GM12891 (cell line): Measurements from ENCODE around the gene BCL6B.

Experiments
- PAX5 ChIP-seq: IDR thresholded peaks from 2 replicates; pipeline ENCODE4 v1.6.1; 2011; ENCODE audit warnings: low read length, moderate library complexity, mild to moderate bottlenecking; ENCODE audit not compliant: insufficient read depth, severe bottlenecking
- POLR2A ChIP-seq: IDR thresholded peaks from 2 replicates; pipeline ENCODE4 v1.6.1; 2011; ENCODE audit warnings: low read depth, low read length, control low read depth
- POLR2AphosphoS5 ChIP-seq: IDR thresholded peaks from 2 replicates; pipeline ENCODE4 v1.6.1; 2011; ENCODE audit warnings: low read depth, low read length, control low read depth
- POU2F2 ChIP-seq: IDR thresholded peaks from 2 replicates; pipeline ENCODE4 v1.6.1; 2011; ENCODE audit warnings: low read depth, mild to moderate bottlenecking, control low read depth, low read length, moderate library complexity
- TAF1 ChIP-seq: IDR thresholded peaks from 2 replicates; pipeline ENCODE4 v1.6.1; 2011; ENCODE audit warnings: low read depth, low read length, control low read depth

GRCh38 chr17:7058831-7059447, 36.1 kb downstream of the BCL6B start:
- TF ChIP-seq TAF1: no peak
- TF ChIP-seq POLR2A: no peak
- TF ChIP-seq POLR2AphosphoS5: no peak
- no peak for TF ChIP-seq POU2F2
- no peak for TF ChIP-seq PAX5
